HG03060 (cell line): ENCODE data around the gene UQCC2.

Source experiments
- ATAC-seq: cut with Tn5 transposase; IDR thresholded peaks from one replicate; pipeline ENCODE4 v1.9.1; 2021; ENCODE audit warnings: low read depth, moderate number of reproducible peaks; ENCODE audit not compliant: unreplicated experiment

UQCC2 gene

GRCh38 chr6:33744895-33745546 lies 33.5 kb upstream of the UQCC2 start:
- no peak for ATAC-seq

GRCh38 chr6:33744001-33744848 lies 32.7 kb upstream of the UQCC2 start:
- ATAC-seq = no peak

GRCh38 chr6:33742837-33743236 lies 31.3 kb upstream of the UQCC2 start:
- ATAC-seq = no peak

GRCh38 chr6:33742092-33742491 lies 30.6 kb upstream of the UQCC2 start:
- no peak for ATAC-seq

- ATAC-seq = no peak
Observed at GRCh38 chr6:33740794-33741193, 29.3 kb upstream of the UQCC2 start.

- ATAC-seq = no peak
Observed at GRCh38 chr6:33740204-33740608, 28.7 kb upstream of the UQCC2 start.

GRCh38 chr6:33739571-33739970 lies 28.1 kb upstream of the UQCC2 start:
- ATAC-seq = no peak

GRCh38 chr6:33738879-33739278 lies 27.4 kb upstream of the UQCC2 start:
- no peak for ATAC-seq

GRCh38 chr6:33738153-33738552 lies 26.7 kb upstream of the UQCC2 start:
- ATAC-seq = no peak

- ATAC-seq = no peak
Observed at GRCh38 chr6:33737267-33738026, 25.9 kb upstream of the UQCC2 start.

GRCh38 chr6:33735216-33735615 lies 23.7 kb upstream of the UQCC2 start:
- no peak for ATAC-seq

GRCh38 chr6:33733709-33734007 lies 22.2 kb upstream of the UQCC2 start:
- no peak for ATAC-seq

GRCh38 chr6:33732817-33733708 lies 21.6 kb upstream of the UQCC2 start:
- ATAC-seq = no peak

GRCh38 chr6:33732385-33732784 lies 20.9 kb upstream of the UQCC2 start:
- ATAC-seq = no peak

GRCh38 chr6:33731751-33732282 lies 20.3 kb upstream of the UQCC2 start:
- ATAC-seq = no peak

- ATAC-seq = no peak
Observed at GRCh38 chr6:33731035-33731434, 19.5 kb upstream of the UQCC2 start.

- no peak for ATAC-seq
Observed at GRCh38 chr6:33730611-33731010, 19.1 kb upstream of the UQCC2 start.

- no peak for ATAC-seq
Observed at GRCh38 chr6:33729059-33729458, 17.6 kb upstream of the UQCC2 start.

GRCh38 chr6:33728438-33728837 lies 16.9 kb upstream of the UQCC2 start:
- ATAC-seq = no peak

- ATAC-seq = no peak
Observed at GRCh38 chr6:33727932-33728331, 16.4 kb upstream of the UQCC2 start.
